MM.1S (cell line): ENCODE measurements around the gene NFIX.
A peak's percentile ranks its signal among the peaks of the same experiment; 100 is the strongest.

Source experiments
- DNase-seq: peaks from one replicate; pipeline ENCODE4 v3.0.0-alpha.2; 2015
- H2AFZ ChIP-seq: fragments of 300-600 bp; sonication (generic); 2 replicates; pipeline ENCODE4 v1.6.0; 2016; ENCODE audit warnings: antibody characterized with exemption, low read length
- H3F3A ChIP-seq: fragments of 300-600 bp; sonication (generic); 2 replicates; pipeline ENCODE4 v1.6.1; 2016; ENCODE audit warnings: mild to moderate bottlenecking, antibody characterized with exemption, low read length, moderate library complexity, mixed read lengths; ENCODE audit not compliant: insufficient read depth
- H3K27ac ChIP-seq: fragments of 300-600 bp; sonication (generic); 2 replicates; pipeline ENCODE4 v1.5.1; 2016; ENCODE audit warnings: mild to moderate bottlenecking, low read length
- H3K27me3 ChIP-seq: fragments of 300-600 bp; sonication (generic); replicated peaks from 2 replicates; pipeline ENCODE4 v1.6.0; 2016; ENCODE audit warnings: low read length; ENCODE audit not compliant: insufficient read depth
- H3K36me3 ChIP-seq: fragments of 300-600 bp; sonication (generic); replicated peaks from 2 replicates; pipeline ENCODE4 v1.6.1; 2016; ENCODE audit warnings: mild to moderate bottlenecking, low read length, mixed read lengths; ENCODE audit not compliant: insufficient read depth
- H3K4me1 ChIP-seq: fragments of 300-600 bp; sonication (generic); 2 replicates; pipeline ENCODE4 v1.6.1; 2016; ENCODE audit warnings: low read length, mixed read lengths
- H3K4me2 ChIP-seq: fragments of 300-600 bp; sonication (generic); 2 replicates; pipeline ENCODE4 v1.6.0; 2016; ENCODE audit warnings: low read depth, low read length
- H3K4me3 ChIP-seq: fragments of 300-600 bp; sonication (generic); 2 replicates; pipeline ENCODE4 v1.5.1; 2016; ENCODE audit warnings: low read length, mixed read lengths
- H3K79me2 ChIP-seq: fragments of 300-600 bp; sonication (generic); 2 replicates; pipeline ENCODE4 v1.6.1; 2016; ENCODE audit warnings: mixed run types, low read length, mixed read lengths
- H3K9ac ChIP-seq: fragments of 300-600 bp; sonication (generic); 2 replicates; pipeline ENCODE4 v1.6.1; 2016; ENCODE audit warnings: low read length, mixed read lengths
- H3K9me2 ChIP-seq: fragments of 300-600 bp; sonication (generic); replicated peaks from 2 replicates; pipeline ENCODE4 v1.6.1; 2016; ENCODE audit warnings: mild to moderate bottlenecking, low read length, mixed read lengths; ENCODE audit not compliant: insufficient read depth
- H3K9me3 ChIP-seq: fragments of 300-600 bp; sonication (generic); replicated peaks from 2 replicates; pipeline ENCODE4 v1.6.1; 2016; ENCODE audit warnings: mild to moderate bottlenecking, low read length, mixed read lengths; ENCODE audit not compliant: insufficient read depth
- H4K20me1 ChIP-seq: fragments of 300-600 bp; sonication (generic); 2 replicates; pipeline ENCODE4 v1.6.1; 2016; ENCODE audit warnings: mild to moderate bottlenecking, low read length, moderate library complexity, mixed read lengths; ENCODE audit not compliant: insufficient read depth
- CTCF ChIP-seq: fragments of 300-600 bp; sonication (generic); IDR thresholded peaks from 2 replicates; pipeline ENCODE4 v1.5.1; 2016; ENCODE audit warnings: antibody characterized with exemption, low read length, mixed read lengths
- EZH2 ChIP-seq: fragments of 300-600 bp; sonication (generic); optimal IDR thresholded peaks from 2 replicates; pipeline ENCODE3; 2017; ENCODE audit warnings: low read depth, mild to moderate bottlenecking, antibody characterized with exemption, low read length, mixed read lengths
- EZH2phosphoT487 ChIP-seq: fragments of 300-600 bp; sonication (generic); IDR thresholded peaks from 2 replicates; pipeline ENCODE4 v1.6.1; 2018; ENCODE audit warnings: antibody characterized with exemption, low read length

NFIX gene

GRCh38 chr19:13102666-13103580, 107.6 kb downstream of the NFIX start, which contains the start of gene LYL1:
Gene LYL1 (minus strand): TSS chr19:13102858. CDS start chr19:13101171, 1,687 bp downstream.
- no peaks in the 10 kb centered on the region for H3K9me2 ChIP-seq
- peak within 1 kb of the TSS; percentile 54; the same call in 1 of the 2 replicates for H3K27ac ChIP-seq
- H3K36me3 ChIP-seq: no peaks in the 10 kb centered on the region
- DNase-seq: peak; percentile 56
- no peaks in the 10 kb centered on the region for H3K9me3 ChIP-seq
- TF ChIP-seq EZH2: no peak
- TF ChIP-seq EZH2phosphoT487: no peak
- no peak for TF ChIP-seq CTCF
- peaks cover 5% of the 10 kb centered on the region for H3K79me2 ChIP-seq
- peaks cover 11% of the 10 kb centered on the region for H3K27me3 ChIP-seq
- peak within 1 kb of the TSS; percentile 95 for H3K4me2 ChIP-seq
- H4K20me1 ChIP-seq: no peaks in the 10 kb centered on the region
- peaks cover 28% of the 10 kb centered on the region for H3K4me1 ChIP-seq
- H3K9ac ChIP-seq: peak within 1 kb of the TSS; percentile 56
- H3K4me3 ChIP-seq: peak within 1 kb of the TSS; percentile 67
- H3F3A ChIP-seq: peaks cover 20% of the 10 kb centered on the region
- H2AFZ ChIP-seq: peak within 1 kb of the TSS; percentile 87

GRCh38 chr19:13103581-13104359, 108.5 kb downstream of the NFIX start:
- H3K9me3 ChIP-seq: no peaks in the 10 kb centered on the region
- H3K36me3 ChIP-seq: no peaks in the 10 kb centered on the region
- TF ChIP-seq EZH2phosphoT487: no peak
- no peak for TF ChIP-seq CTCF
- no peak for TF ChIP-seq EZH2
- peaks cover 5% of the 10 kb centered on the region for H3K79me2 ChIP-seq
- H2AFZ ChIP-seq: peak overlapping the region; percentile 87
- peak overlapping the region; percentile 67 for H3K4me3 ChIP-seq
- H3K4me2 ChIP-seq: peak overlapping the region; percentile 95
- DNase-seq: no peak
- peaks cover 4% of the 10 kb centered on the region for H3K27me3 ChIP-seq
- H3K27ac ChIP-seq: peak overlapping the region; percentile 54; the same call in 1 of the 2 replicates
- H3K9ac ChIP-seq: peak overlapping the region; percentile 50; the same call in 1 of the 2 replicates
- H3K4me1 ChIP-seq: peaks cover 26% of the 10 kb centered on the region
- H3K9me2 ChIP-seq: no peaks in the 10 kb centered on the region
- no peaks in the 10 kb centered on the region for H4K20me1 ChIP-seq
- peaks cover 20% of the 10 kb centered on the region for H3F3A ChIP-seq

- H3K9ac ChIP-seq: peak overlapping the region; percentile 50
- H3K4me3 ChIP-seq: peak overlapping the region; percentile 58
- peaks cover 5% of the 10 kb centered on the region for H3K79me2 ChIP-seq
- H3K4me1 ChIP-seq: peaks cover 22% of the 10 kb centered on the region
- TF ChIP-seq CTCF (peak; percentile 91), EZH2 (no peak)
- H4K20me1 ChIP-seq: no peaks in the 10 kb centered on the region
- H2AFZ ChIP-seq: peak overlapping the region; percentile 76
- H3K27ac ChIP-seq: peak overlapping the region; percentile 32; the same call in 1 of the 2 replicates
- H3F3A ChIP-seq: peaks cover 20% of the 10 kb centered on the region
- DNase-seq: peak; percentile 72
- no peaks in the 10 kb centered on the region for H3K9me3 ChIP-seq
- H3K36me3 ChIP-seq: no peaks in the 10 kb centered on the region
- H3K4me2 ChIP-seq: peak overlapping the region; percentile 74
- H3K9me2 ChIP-seq: no peaks in the 10 kb centered on the region
- no peaks in the 10 kb centered on the region for H3K27me3 ChIP-seq
These were observed 109.1 kb downstream of the NFIX start for GRCh38 chr19:13104360-13104847.
